ENCODE results near the gene GPR6.

GPR6 gene

DNA sequence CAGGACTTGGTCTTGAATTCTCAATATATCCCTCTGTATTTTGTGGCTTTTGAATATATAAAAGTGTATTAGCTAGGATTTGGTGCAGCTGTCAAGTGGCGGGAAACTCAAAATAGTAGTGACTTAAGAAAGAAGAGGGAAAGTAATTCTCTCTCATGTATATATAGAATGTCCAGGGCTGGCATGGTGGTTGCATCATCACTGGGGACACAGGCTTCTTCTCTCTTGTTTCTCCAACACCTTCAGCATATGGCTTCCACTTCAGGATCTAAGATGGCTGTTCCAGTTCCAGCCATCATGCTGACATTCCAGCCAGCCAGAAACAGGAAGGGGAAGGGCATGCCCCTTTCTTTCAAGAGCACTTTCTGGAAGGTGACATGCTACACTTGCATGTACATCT is 11.8 kb upstream of the GPR6 start:
- TF ChIP-seq, protein P1, sequence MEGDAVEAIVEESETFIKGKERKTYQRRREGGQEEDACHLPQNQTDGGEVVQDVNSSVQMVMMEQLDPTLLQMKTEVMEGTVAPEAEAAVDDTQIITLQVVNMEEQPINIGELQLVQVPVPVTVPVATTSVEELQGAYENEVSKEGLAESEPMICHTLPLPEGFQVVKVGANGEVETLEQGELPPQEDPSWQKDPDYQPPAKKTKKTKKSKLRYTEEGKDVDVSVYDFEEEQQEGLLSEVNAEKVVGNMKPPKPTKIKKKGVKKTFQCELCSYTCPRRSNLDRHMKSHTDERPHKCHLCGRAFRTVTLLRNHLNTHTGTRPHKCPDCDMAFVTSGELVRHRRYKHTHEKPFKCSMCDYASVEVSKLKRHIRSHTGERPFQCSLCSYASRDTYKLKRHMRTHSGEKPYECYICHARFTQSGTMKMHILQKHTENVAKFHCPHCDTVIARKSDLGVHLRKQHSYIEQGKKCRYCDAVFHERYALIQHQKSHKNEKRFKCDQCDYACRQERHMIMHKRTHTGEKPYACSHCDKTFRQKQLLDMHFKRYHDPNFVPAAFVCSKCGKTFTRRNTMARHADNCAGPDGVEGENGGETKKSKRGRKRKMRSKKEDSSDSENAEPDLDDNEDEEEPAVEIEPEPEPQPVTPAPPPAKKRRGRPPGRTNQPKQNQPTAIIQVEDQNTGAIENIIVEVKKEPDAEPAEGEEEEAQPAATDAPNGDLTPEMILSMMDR (IDR thresholded peaks at IDR 0.05; ENCODE audit: extremely low read depth, missing control alignments), result no peak
- no peak for DNase-seq (ENCODE audit: low spot score)

DNA sequence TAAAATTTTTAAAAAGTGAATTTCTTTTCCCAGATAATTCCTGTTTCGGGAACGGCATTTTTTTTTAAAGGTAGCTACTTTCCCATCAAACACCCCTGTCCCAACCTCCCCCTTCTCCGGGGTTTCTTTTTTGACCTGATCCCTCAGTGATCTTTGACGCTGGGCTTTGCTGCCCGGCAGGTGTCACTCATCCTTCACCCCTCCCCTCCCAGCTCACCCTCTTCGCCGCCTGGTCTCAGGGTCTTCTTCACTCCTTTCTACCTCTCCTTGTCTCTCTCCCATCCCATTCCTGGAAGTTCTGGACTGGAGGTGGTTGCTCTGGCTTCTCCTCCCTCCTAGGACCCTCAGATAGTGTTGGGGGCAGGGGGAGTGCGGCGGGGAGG is 329 bp upstream of the GPR6 start:
- TF ChIP-seq, protein P1 (IDR thresholded peaks at IDR 0.05; ENCODE audit: extremely low read depth, missing control alignments), result no peak
- no peak for DNase-seq (ENCODE audit: low spot score)

DNA sequence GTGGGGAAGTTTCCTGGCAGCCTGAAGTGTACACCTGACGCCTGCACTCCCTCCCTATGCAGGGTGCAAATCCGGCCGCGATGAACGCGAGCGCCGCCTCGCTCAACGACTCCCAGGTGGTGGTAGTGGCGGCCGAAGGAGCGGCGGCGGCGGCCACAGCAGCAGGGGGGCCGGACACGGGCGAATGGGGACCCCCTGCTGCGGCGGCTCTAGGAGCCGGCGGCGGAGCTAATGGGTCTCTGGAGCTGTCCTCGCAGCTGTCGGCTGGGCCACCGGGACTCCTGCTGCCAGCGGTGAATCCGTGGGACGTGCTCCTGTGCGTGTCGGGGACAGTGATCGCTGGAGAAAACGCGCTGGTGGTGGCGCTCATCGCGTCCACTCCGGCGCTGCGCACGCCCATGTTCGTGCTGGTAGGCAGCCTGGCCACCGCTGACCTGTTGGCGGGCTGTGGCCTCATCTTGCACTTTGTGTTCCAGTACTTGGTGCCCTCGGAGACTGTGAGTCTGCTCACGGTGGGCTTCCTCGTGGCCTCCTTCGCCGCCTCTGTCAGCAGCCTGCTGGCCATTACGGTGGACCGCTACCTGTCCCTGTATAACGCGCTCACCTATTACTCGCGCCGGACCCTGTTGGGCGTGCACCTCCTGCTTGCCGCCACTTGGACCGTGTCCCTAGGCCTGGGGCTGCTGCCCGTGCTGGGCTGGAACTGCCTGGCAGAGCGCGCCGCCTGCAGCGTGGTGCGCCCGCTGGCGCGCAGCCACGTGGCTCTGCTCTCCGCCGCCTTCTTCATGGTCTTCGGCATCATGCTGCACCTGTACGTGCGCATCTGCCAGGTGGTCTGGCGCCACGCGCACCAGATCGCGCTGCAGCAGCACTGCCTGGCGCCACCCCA is 1.2 kb downstream of the GPR6 start:
- no peak for DNase-seq (ENCODE audit: low spot score)
- TF ChIP-seq, protein P1 (IDR thresholded peaks at IDR 0.05; ENCODE audit: extremely low read depth, missing control alignments), result no peak

DNA sequence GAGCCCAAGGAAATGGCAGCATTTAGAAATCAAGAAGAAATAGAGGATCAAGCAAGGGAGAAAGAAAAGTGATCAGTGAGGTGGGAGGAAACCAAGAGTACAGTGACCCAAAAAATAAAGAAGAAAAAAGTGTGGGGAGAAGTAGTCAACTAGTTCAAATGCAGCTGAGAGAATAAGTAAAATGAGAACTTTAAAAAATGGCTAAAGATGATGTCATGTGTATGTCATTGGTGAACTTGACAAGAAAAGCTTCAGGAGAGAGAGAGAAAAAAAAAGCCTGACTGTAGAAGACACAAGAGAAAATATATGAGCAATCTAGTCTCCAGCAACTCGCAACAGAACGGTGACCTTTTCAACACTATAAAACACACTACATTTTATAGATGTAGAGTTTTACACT is 6.3 kb downstream of the GPR6 start:
- TF ChIP-seq, protein P1 (IDR thresholded peaks at IDR 0.05; ENCODE audit: extremely low read depth, missing control alignments), result no peak
- DNase-seq (ENCODE audit: low spot score), result no peak

DNA sequence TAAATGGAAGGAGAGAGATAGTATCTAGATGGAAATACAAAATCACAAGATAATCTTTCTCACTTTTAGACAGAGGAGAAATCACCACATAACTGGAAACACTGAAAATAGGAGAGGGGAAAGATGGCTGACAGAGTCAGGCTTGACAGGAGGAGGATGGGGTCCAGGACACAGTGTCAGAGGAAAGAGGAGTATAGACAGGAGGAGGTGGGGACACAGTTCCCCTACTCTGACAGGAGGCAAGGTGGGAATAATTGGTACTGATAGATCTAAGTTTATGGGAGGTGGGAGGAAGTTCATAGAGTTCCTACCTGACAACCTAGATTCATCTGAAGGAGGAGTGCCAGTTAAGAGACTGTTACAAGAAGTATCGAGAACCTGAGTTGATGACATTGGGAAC is 9.1 kb downstream of the GPR6 start:
- DNase-seq (ENCODE audit: low spot score), result no peak
- TF ChIP-seq, protein P1 (IDR thresholded peaks at IDR 0.05; ENCODE audit: extremely low read depth, missing control alignments), result no peak

DNA sequence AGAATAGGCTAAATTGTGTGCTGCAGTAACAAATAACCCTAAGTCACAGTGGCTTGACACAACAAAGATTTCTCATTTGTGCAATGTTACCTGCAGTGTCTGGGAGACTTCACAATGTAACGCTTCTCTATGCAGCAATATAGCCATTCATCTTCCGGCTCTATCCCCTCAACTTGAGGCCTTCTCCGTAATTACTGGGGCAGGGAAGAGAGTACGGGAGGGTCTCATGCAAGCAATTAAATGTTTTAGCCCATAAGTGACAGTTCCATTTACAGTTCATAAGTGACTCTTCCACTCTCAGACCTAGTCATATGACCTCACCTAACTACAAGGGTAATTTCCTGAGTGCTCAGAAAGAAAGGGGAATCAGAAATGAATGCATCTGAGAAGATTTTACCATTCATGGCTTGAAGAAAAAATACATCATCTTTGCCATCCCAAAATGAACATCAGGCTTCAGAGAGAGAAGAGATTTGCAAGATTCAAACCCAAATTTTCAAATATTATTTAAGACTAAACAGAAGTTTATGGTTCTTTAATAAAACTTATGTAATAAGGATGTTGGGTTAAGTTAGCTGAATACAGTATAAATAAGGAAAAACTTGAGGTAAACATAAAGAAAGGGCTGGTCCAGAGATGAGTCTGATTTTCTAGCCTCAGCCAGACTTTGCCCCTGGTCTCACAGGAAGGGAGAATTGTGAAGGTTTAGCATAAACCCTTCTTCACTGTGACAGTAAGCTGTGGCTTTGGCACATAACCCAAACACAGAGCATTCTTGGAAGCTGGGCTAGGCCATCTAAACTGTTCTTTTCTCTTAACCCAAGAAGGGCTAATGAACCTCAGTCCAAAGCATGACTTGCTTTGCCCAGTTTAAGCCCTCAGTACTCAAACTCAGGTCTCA is 13.3 kb downstream of the GPR6 start:
- DNase-seq (ENCODE audit: low spot score), result no peak
- TF ChIP-seq, protein P1 (IDR thresholded peaks at IDR 0.05; ENCODE audit: extremely low read depth, missing control alignments), result no peak

Data from GM20000 (cell line).